Fibroblast of skin of right quadriceps (primary cell): Measurements from ENCODE around the gene KRT78.
A peak's percentile ranks its signal among the peaks of the same experiment; 100 is the strongest.
"Not testable (repeated sequence)": the region's sequence is repeated elsewhere in the genome, so short reads cannot be mapped to it uniquely, and the experiment has no call there.

ENCODE experiments used
- DNase-seq: peaks from one replicate; pipeline ENCODE4 v3.0.0-alpha.2; 2013

KRT78 gene

GRCh38 chr12:52871291-52872039 lies 22.7 kb upstream of the KRT78 start:
- peak; percentile 89 for DNase-seq

DNA sequence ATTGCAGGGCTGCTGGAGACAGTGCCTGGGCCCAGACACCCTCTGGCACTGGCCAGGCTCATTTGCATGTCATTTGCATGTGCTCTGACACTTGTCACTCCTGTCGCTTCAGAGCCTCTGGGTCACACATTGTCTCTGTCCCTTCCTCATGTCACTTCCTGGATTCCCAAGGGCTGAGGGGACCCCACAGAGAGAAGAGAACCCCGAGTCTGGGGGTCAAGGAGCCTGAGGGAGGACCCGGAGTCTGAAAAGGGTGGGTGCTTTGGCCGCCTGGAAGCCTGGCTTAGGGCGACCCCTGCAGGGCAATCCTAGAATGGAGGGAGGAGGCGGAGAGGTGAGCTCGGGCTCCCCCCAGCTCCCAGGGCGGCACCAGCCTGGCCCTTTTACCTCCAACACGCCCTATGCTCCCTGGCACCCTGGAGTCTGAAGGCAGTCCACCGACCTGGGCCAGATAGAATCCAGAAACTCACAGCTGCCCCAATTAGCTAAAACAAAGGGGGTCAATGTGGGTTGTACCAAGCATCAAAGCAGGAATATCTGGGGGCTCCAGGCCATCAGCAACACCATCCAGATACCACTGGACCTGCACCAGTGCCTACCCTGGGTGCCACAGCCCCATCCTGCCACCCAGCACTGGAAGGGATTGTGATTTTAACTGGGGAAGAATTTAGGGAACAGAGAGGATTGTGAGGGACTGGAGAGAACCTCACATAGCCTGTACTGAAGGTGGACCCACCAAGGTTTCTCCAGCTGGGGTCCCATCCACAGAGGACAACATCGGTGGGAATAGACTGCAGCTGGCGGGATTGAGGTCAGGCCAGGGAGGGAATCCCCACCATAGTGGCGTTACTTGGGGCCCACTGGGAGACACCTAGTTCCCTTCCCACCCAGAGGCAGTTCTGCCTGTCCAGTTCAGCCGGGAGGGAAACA lies 21.8 kb upstream of the KRT78 start:
- DNase-seq: peak; percentile 42

GRCh38 chr12:52867642-52868041 lies 18.8 kb upstream of the KRT78 start:
- DNase-seq: no peak

GRCh38 chr12:52867152-52867551 lies 18.4 kb upstream of the KRT78 start:
- DNase-seq: no peak

- DNase-seq: peak; percentile 61
These were observed 16.5 kb upstream of the KRT78 start for GRCh38 chr12:52865090-52865944.

DNA sequence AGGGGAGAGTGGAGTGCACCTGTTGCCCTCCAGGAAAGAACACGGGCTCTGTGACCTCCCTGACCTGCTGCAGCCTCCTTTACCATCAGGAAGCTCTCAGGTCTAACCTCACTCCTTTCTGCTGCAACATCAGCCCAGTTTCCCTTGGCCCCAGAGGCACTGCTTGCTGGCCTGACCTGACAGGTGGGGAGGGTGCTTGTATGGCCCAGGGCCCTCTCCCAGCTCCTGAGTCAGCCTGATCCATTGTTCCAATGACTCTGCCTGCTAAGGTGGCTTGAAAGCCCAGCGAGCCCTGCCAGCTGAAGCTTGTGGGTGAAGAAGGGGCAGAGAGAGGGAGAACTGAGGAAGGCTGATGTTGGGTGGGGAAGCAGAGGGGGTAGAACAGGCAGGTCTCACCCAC lies 13.2 kb upstream of the KRT78 start:
- no peak for DNase-seq

DNA sequence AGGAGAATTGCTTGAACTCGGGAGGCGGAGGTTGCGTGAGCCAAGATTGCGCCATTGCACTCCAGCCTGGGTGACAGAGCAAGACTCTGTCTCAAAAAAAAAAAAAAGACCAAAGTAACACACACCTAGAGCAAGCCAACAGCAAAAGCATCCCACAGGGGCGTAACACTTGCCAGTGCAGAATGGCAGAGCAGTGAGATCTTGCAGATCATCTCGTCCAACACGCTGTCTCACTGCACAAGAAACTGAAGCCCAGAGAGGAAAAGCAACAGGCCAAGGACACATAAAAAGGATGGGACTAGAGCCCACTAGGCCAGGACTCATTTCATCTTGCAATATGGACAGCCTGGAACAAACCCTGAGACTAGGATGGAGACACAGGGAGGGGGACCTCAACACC lies 12.7 kb upstream of the KRT78 start:
- no peak for DNase-seq

- peak; percentile 32 for DNase-seq
These were observed 11.5 kb upstream of the KRT78 start for GRCh38 chr12:52860102-52860823.

DNA sequence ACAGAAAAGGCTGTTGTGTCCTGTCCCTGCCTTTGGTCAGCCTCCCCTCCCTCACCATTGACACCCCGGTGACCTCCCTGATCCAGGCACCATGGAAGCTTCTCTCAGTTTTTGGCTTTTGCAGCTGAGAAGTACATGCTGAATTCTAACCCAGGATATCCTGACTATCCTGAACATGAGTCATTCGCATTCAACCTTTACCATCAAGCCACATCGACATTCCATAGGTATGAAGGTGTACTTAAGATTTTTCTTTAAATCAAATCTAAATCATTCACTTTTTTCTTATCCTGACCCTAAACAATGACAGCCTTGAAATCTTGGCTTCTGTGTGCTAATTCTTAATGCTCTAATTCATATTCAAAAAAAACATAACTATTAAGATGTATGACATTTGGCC lies 8.7 kb upstream of the KRT78 start:
- no peak for DNase-seq

DNA sequence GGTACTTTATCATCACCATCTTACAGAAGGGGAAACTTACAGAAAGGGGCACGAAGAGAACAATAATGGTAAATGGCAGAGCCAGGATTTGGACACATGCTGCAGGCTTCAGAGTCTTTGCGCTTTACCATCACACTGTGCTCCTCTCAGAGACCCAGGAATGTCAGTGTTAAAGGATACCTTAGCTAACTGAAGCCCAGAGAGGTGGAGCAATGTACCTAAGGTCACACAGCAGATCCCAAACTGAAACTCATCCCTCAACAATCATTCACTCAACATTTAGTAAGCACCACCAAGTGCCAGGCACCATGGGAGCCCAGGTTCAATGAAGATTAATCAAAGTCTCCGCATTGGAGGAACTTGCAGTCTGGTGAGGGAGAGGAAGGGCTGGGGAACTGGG lies 8.0 kb upstream of the KRT78 start:
- DNase-seq: no peak

- DNase-seq: not testable (repeated sequence)
These were observed 7.3 kb upstream of the KRT78 start for GRCh38 chr12:52856077-52856476.

DNA sequence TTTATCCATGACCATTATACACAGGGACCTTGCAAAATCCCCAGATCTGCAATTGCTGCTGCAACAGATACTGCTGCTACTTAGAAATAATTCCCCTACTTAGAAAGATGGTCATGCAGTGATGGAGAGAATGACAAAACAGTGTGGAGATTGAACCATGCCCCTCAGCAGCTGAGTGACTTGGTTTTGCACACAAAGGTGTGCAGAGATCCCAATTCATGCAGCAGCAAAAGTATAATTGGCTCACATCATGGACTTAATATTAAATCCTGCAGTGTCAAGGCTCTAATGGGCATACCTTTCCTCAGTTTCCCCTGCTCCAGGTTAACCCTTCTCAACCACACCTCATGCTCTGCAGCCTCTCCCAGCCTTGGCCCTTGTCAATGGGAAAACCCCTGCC lies 3.0 kb upstream of the KRT78 start:
- DNase-seq: no peak

- no peak for DNase-seq
These were observed 1.9 kb upstream of the KRT78 start for GRCh38 chr12:52850681-52851080.

DNA sequence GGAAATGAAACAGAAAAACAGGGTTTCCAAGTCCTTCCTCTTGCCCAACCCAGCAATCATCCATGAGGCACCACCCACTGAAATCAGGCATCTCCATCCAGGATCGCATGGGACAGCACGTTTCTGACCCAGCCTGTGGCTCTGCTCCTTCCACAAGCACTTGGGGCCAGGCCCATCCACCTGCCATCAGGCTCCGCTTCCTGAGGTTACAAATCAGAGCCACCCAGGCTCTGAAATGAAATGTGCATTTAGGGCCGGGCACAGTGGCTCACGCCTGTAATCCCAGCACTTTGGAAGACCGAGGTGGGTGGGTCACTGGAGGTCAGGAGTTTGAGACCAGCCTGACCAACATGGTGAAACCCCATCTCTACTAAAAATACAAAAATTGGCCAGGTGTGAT lies 717 bp upstream of the KRT78 start:
- DNase-seq: no peak

DNA sequence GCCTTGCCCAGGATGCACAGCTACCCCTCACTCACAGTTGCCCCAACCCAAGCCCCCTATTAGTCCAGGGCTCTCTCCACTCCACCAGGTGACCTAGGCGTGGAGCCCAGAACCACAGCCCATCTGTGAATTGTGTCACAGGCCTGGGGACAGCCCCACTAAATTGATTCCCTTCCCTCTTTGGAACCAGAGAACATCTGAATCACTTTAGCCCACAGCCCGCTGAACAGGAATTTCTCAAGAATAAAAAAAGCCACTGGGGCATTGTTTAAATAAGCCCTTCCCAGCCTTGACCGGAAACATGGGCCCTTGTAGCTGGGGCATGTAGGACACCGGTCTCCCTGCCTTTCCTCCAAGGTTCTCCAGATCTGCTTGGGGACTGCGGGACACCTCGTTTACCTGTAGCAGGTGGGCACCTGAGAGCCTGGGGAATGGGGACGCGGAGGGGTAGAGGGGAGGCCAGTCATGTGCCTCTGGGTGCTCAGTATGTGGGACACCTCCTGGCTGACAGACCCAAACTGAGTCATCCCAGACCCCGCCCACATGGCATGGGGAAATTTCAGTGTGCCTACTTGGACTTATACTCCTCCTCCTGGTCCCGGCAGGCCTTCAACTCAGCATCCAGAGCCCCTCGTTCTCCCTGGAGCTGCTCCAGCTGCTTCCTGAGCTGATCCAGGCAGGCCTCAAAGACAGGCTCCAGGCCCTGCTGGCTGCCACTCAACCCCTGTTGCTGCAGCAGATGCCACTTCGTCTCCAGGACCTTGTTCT lies 1.3 kb downstream of the KRT78 start:
- DNase-seq: no peak

DNA sequence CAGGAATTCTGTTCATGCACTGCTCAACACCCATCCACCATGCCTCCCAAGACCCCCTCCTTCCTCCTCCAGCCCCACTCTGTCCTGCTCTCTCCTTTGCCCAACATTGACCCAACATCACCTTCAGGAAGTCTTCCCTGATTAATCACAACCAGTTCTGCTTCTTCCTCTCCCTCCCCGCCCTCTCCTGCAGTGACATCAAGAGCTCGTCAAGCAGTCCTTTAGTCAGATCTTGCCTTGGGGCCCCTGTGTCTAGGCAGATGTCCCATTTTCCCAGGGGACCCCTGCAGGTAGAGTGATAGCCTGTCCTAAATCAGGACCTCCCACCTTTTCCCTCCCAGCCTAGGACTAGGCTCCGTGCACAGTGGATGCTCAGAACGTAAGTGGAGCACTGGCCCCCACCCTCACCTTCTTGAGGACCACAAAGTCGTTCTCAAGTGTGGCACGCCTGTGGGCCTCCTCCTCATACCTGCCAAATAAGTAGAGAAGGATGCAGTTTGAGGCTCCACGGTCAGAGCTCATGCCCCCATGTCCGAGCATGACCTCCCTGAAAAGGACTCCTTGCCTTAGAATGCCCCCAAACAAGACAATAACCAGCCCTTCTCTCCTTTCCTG lies 2.3 kb downstream of the KRT78 start:
- DNase-seq: no peak

DNA sequence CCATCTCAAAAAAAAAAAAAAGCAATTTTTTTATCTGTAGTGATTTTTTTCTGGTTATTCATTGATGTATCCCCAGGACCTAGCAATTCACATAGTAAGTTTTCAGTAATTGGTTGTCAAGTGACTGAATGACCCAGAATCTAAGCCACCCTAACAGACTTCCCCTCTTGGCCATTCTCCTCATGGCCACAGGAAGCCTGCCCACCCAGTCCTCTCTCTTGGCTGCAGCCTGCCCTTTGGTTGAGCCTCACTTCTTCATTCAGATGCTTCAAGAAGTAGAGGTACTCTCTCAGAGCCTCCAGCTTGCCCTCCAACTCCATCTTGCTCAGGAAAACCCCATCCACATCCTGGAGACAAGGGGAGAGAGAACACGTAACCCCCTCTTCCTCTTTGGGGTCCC lies 2.8 kb downstream of the KRT78 start:
- no peak for DNase-seq

DNA sequence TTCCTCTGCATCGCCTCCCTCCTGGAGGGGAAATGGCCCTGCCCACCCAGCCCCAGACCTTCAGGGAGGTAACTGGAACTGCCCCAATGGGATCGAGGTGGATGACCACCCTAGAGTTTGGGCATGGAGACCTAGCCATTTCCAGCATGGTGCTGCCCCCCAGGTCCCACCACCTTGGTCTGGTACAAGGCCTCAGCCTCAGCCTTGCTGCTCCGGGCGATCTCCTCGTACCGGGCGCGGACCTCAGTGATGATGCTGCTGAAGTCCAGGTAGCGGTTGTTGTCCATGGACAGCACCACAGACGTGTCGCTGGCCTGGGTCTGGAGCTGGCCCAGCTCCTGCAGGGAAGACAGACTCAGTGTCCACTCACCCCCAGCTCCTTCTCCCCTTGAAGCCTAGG lies 4.4 kb downstream of the KRT78 start:
- DNase-seq: no peak

DNA sequence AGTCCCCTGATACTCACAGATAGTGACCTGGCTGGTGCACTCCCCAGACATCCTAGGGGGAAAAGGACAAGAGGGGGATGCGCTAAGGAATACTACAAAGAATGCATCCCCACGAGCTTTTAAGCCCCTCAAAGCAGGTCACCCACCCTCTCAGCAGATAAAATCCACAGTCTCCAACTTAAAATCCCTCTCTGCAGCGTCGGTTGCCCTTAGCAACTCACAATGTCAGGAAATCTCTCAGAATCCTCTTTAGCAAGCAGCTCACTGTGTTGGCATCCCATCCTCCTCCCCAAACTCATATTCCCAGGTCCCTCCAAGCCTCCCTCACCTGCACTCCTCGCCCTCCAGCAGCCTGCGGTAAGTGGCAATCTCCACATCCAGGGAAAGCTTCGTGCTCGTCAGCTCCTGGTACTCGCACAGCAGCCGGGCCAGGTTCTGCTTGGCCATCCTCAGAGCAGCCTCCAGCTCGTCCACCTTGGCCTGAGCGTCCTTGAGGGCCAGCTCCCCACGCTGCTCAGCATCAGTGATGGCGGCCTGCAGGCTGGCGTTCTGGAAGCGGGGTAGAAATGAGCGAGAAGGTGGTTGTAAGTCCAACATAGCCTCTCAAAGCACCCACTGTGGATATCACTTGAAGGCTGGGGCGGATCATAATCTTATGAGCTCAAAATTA lies 9.2 kb downstream of the KRT78 start:
- DNase-seq: no peak

DNA sequence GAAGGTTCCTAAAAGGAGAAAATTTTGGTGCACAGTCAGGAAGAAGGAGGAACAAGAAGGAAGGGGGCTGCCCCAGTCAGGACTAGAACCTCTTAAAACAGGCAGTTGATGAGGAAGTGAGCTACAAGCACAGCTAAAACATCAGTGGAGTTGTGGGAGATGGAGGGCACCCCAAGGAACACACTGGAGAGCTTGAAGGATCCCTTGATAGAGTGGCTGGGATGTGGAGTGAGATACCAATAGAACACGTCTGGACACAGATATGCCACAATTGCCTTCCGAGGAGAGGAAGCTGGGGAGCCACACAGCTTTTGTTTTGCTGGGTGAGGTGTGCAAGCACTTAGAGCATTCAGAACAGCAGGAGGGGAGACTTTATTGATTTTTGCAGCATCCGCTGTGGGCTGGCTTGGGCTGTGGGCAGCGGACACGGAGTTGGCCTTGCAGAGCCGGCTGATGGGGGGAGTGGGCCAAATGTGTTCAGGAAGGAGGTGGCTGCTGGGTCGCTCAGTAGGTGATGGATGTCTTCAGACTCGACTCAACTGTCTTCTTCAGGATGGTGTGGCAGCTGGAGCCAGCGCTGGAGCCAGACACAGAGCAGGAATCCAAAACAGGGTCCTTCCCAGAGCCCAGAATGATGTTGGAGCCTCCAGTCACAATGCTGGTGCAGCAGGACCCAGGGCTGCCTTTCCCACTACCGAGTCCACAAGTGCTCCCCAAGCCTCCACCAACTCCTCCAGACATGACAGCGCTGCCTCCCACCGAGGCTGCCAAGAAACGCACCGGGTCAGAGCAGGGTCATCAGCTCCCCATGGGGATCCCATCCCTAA lies 10.0 kb downstream of the KRT78 start:
- DNase-seq: no peak
